T-helper 1 cell treated with Interleukin-12 subunit alpha and Interleukin-12 subunit beta and Interleukin-4 antibody, amounts not matched to agents 30 μg/mL and 1 μg/mL, for 36 hours (primary cell): Measurements from ENCODE around the gene GJD3.

Experiments
- H3K27ac Mint-ChIP-seq: one replicate; pipeline ENCODE4 v1.8.0; 2021; ENCODE audit warnings: mild to moderate bottlenecking, mixed read lengths
- H3K27me3 Mint-ChIP-seq: one replicate; pipeline ENCODE4 v1.8.0; 2021; ENCODE audit warnings: low read depth, mixed read lengths
- H3K36me3 Mint-ChIP-seq: one replicate; pipeline ENCODE4 v1.8.0; 2021; ENCODE audit warnings: low read depth, mixed read lengths
- H3K4me1 Mint-ChIP-seq: one replicate; pipeline ENCODE4 v1.8.0; 2021; ENCODE audit warnings: low read depth, mixed read lengths
- H3K4me3 Mint-ChIP-seq: one replicate; pipeline ENCODE4 v1.8.0; 2021; ENCODE audit warnings: mild to moderate bottlenecking, moderate library complexity, mixed read lengths
- H3K9me3 Mint-ChIP-seq: one replicate; pipeline ENCODE4 v1.8.0; 2021; ENCODE audit warnings: mixed read lengths

Gene GJD3

GRCh38 chr17:40321524-40321929, 43.0 kb downstream of the GJD3 start:
- Mint-ChIP-seq H3K27ac (peak overlapping the region; percentile 99), H3K36me3 (peaks cover 2% of the 10 kb centered on the region), H3K4me3 (peak overlapping the region; percentile 90), H3K27me3 (no peaks in the 10 kb centered on the region), H3K9me3 (no peaks in the 10 kb centered on the region), H3K4me1 (peaks cover 82% of the 10 kb centered on the region)

GRCh38 chr17:40320756-40321523, 43.6 kb downstream of the GJD3 start:
- Mint-ChIP-seq H3K27ac (peak overlapping the region; percentile 99), H3K36me3 (peaks cover 2% of the 10 kb centered on the region), H3K4me3 (peak overlapping the region; percentile 90), H3K9me3 (no peaks in the 10 kb centered on the region), H3K4me1 (peaks cover 82% of the 10 kb centered on the region), H3K27me3 (no peaks in the 10 kb centered on the region)

GRCh38 chr17:40319651-40320540, 44.6 kb downstream of the GJD3 start:
- Mint-ChIP-seq H3K9me3 (no peaks in the 10 kb centered on the region), H3K4me1 (peaks cover 83% of the 10 kb centered on the region), H3K27ac (peak overlapping the region; percentile 62), H3K36me3 (peaks cover 2% of the 10 kb centered on the region), H3K4me3 (peak overlapping the region; percentile 90), H3K27me3 (no peaks in the 10 kb centered on the region)

GRCh38 chr17:40318830-40319391, 45.6 kb downstream of the GJD3 start:
- H3K27me3 Mint-ChIP-seq, result no peaks in the 10 kb centered on the region
- H3K4me1 Mint-ChIP-seq, result peaks cover 81% of the 10 kb centered on the region
- H3K27ac Mint-ChIP-seq, result peak overlapping the region; percentile 86
- H3K9me3 Mint-ChIP-seq, result no peaks in the 10 kb centered on the region
- H3K4me3 Mint-ChIP-seq, result peak overlapping the region; percentile 90
- peaks cover 2% of the 10 kb centered on the region for H3K36me3 Mint-ChIP-seq

- Mint-ChIP-seq H3K36me3 (peaks cover 2% of the 10 kb centered on the region), H3K4me1 (peaks cover 74% of the 10 kb centered on the region), H3K27me3 (no peaks in the 10 kb centered on the region), H3K9me3 (no peaks in the 10 kb centered on the region), H3K4me3 (peak overlapping the region; percentile 90), H3K27ac (peak overlapping the region; percentile 86)
These were observed 46.4 kb downstream of the GJD3 start for GRCh38 chr17:40317880-40318829.

GRCh38 chr17:40317345-40317873, 47.1 kb downstream of the GJD3 start:
- peak overlapping the region; percentile 52 for H3K27ac Mint-ChIP-seq
- no peaks in the 10 kb centered on the region for H3K9me3 Mint-ChIP-seq
- peaks cover 67% of the 10 kb centered on the region for H3K4me1 Mint-ChIP-seq
- H3K36me3 Mint-ChIP-seq, result peaks cover 2% of the 10 kb centered on the region
- H3K27me3 Mint-ChIP-seq, result no peaks in the 10 kb centered on the region
- H3K4me3 Mint-ChIP-seq, result peak overlapping the region; percentile 90

GRCh38 chr17:40316571-40317344, 47.8 kb downstream of the GJD3 start:
- Mint-ChIP-seq H3K27ac (no peak overlapping the region), H3K4me3 (peak overlapping the region; percentile 90), H3K9me3 (no peaks in the 10 kb centered on the region), H3K27me3 (no peaks in the 10 kb centered on the region), H3K36me3 (peaks cover 2% of the 10 kb centered on the region), H3K4me1 (peaks cover 67% of the 10 kb centered on the region)

- peaks cover 2% of the 10 kb centered on the region for H3K36me3 Mint-ChIP-seq
- peaks cover 65% of the 10 kb centered on the region for H3K4me1 Mint-ChIP-seq
- H3K9me3 Mint-ChIP-seq, result no peaks in the 10 kb centered on the region
- peak overlapping the region; percentile 25 for H3K4me3 Mint-ChIP-seq
- no peaks in the 10 kb centered on the region for H3K27me3 Mint-ChIP-seq
- no peak overlapping the region for H3K27ac Mint-ChIP-seq
These were observed 48.6 kb downstream of the GJD3 start for GRCh38 chr17:40315678-40316570.

GRCh38 chr17:40315206-40315605, 49.3 kb downstream of the GJD3 start:
- Mint-ChIP-seq H3K9me3 (no peaks in the 10 kb centered on the region), H3K36me3 (peaks cover 2% of the 10 kb centered on the region), H3K27ac (no peak overlapping the region), H3K27me3 (no peaks in the 10 kb centered on the region), H3K4me1 (peaks cover 62% of the 10 kb centered on the region), H3K4me3 (no peak overlapping the region)

GRCh38 chr17:40314584-40314956, 50.0 kb downstream of the GJD3 start:
- no peaks in the 10 kb centered on the region for H3K36me3 Mint-ChIP-seq

GRCh38 chr17:40313668-40314583, 50.6 kb downstream of the GJD3 start:
- Mint-ChIP-seq H3K36me3 (no peaks in the 10 kb centered on the region), H3K27me3 (no peaks in the 10 kb centered on the region), H3K4me1 (peaks cover 59% of the 10 kb centered on the region), H3K27ac (no peak overlapping the region), H3K9me3 (no peaks in the 10 kb centered on the region), H3K4me3 (no peak overlapping the region)

More at GRCh38 chr17:40314584-40314956, 50.0 kb downstream of the GJD3 start:
- Mint-ChIP-seq H3K9me3 (no peaks in the 10 kb centered on the region), H3K27ac (peak overlapping the region; percentile 55), H3K4me3 (no peak overlapping the region), H3K27me3 (no peaks in the 10 kb centered on the region), H3K4me1 (peaks cover 61% of the 10 kb centered on the region)
